HG02642 (cell line): ENCODE measurements around the gene ABCG1.

Experiments
- ATAC-seq: cut with Tn5 transposase; IDR thresholded peaks from one replicate; pipeline ENCODE4 v1.9.1; 2021; ENCODE audit warnings: mild to moderate bottlenecking; ENCODE audit not compliant: unreplicated experiment, poor library complexity

The ABCG1 gene

GRCh38 chr21:42300956-42301355 is 82.0 kb downstream of the ABCG1 start:
- no peak for ATAC-seq

- ATAC-seq, result no peak
Observed at GRCh38 chr21:42301371-42302075, 82.6 kb downstream of the ABCG1 start.

- ATAC-seq, result no peak
Observed at GRCh38 chr21:42302076-42302650, 83.2 kb downstream of the ABCG1 start.

GRCh38 chr21:42302794-42303193 is 83.9 kb downstream of the ABCG1 start:
- ATAC-seq, result no peak

GRCh38 chr21:42303443-42303842 is 84.5 kb downstream of the ABCG1 start:
- no peak for ATAC-seq

- no peak for ATAC-seq
Observed at GRCh38 chr21:42304556-42305454, 85.9 kb downstream of the ABCG1 start.

- no peak for ATAC-seq
Observed at GRCh38 chr21:42305707-42306147, 86.8 kb downstream of the ABCG1 start.

GRCh38 chr21:42306366-42307035 is 87.6 kb downstream of the ABCG1 start:
- ATAC-seq, result no peak

GRCh38 chr21:42307106-42307505 is 88.2 kb downstream of the ABCG1 start:
- ATAC-seq, result no peak

- no peak for ATAC-seq
Observed at GRCh38 chr21:42308161-42308913, 89.4 kb downstream of the ABCG1 start.

- no peak for ATAC-seq
Observed at GRCh38 chr21:42308914-42309752, 90.2 kb downstream of the ABCG1 start.

- no peak for ATAC-seq
Observed at GRCh38 chr21:42309753-42310213, 90.8 kb downstream of the ABCG1 start.

GRCh38 chr21:42310411-42311001 is 91.6 kb downstream of the ABCG1 start:
- ATAC-seq, result no peak

- ATAC-seq, result no peak
Observed at GRCh38 chr21:42311160-42311559, 92.2 kb downstream of the ABCG1 start.

- no peak for ATAC-seq
Observed at GRCh38 chr21:42311816-42312625, 93.1 kb downstream of the ABCG1 start.

- ATAC-seq, result no peak
Observed at GRCh38 chr21:42312626-42313104, 93.7 kb downstream of the ABCG1 start.

- ATAC-seq, result no peak
Observed at GRCh38 chr21:42313501-42313969, 94.6 kb downstream of the ABCG1 start.
